Keratinocyte (primary cell): Measurements from ENCODE around the gene CDKAL1. TPM values are rescaled to one million over a fixed set of nuclear protein-coding genes. Genes with fewer than 3 reads are reported as not detected.

Source experiments
- DNase-seq: peaks from one replicate; pipeline ENCODE4 v3.0.0-alpha.2; 2011; ENCODE audit warnings: low read depth, missing footprints, low spot score
- FAIRE-seq: peaks from 2 replicates; lab custom pipeline; 2011; peaks lifted over from hg19 to GRCh38; lab: Jason Lieb, UNC
- H2AFZ ChIP-seq: 2 replicates; pipeline ENCODE4 v1.6.0; 2012; ENCODE audit warnings: low read length, control low read depth, inconsistent platforms; ENCODE audit not compliant: control insufficient read depth
- H3K27ac ChIP-seq: 2 replicates; pipeline ENCODE4 v1.5.1; 2011; ENCODE audit warnings: low read length; ENCODE audit not compliant: control insufficient read depth, insufficient read depth
- H3K27me3 ChIP-seq: 3 replicates; pipeline ENCODE4 v1.6.0; 2011; ENCODE audit warnings: low read length; ENCODE audit not compliant: control insufficient read depth, insufficient read depth; ENCODE audit errors: extremely low read depth
- H3K36me3 ChIP-seq, 2 experiments: 2 replicates in 1 of 2; 3 replicates in 1 of 2; pipeline ENCODE4 v1.5.1; 2011; ENCODE audit warnings: low read length in 2 of 2, mild to moderate bottlenecking in 1 of 2; ENCODE audit not compliant: control insufficient read depth in 2 of 2, insufficient read depth in 2 of 2; ENCODE audit errors: extremely low read depth in 1 of 2
- H3K4me1 ChIP-seq: 3 replicates; pipeline ENCODE4 v1.5.1; 2011; ENCODE audit warnings: low read length; ENCODE audit not compliant: control insufficient read depth, insufficient read depth; ENCODE audit errors: extremely low read depth
- H3K4me2 ChIP-seq: 3 replicates; pipeline ENCODE4 v1.6.0; 2011; ENCODE audit warnings: low read depth, low read length; ENCODE audit not compliant: control insufficient read depth, insufficient read depth; ENCODE audit errors: extremely low read depth
- H3K4me3 ChIP-seq, 3 experiments: fragments of 200-600 bp in 1 of 3; sonication (generic) in 1 of 3; 2 replicates in 2 of 3; 3 replicates in 1 of 3; pipeline ENCODE4 v1.5.1; 2011 to 2016; ENCODE audit warnings: low read length in 3 of 3, mild to moderate bottlenecking in 3 of 3, control low read depth in 2 of 3, inconsistent platforms in 1 of 3, low read depth in 1 of 3, mixed read lengths in 1 of 3, mixed run types in 1 of 3, moderate library complexity in 1 of 3; ENCODE audit not compliant: control insufficient read depth in 2 of 3, insufficient read depth in 2 of 3; ENCODE audit errors: extremely low read depth in 1 of 3
- H3K79me2 ChIP-seq: 2 replicates; pipeline ENCODE4 v1.6.0; 2012; ENCODE audit warnings: low read length; ENCODE audit not compliant: control insufficient read depth, insufficient read depth
- H3K9ac ChIP-seq: 3 replicates; pipeline ENCODE4 v1.6.0; 2011; ENCODE audit warnings: low read length; ENCODE audit not compliant: control insufficient read depth, insufficient read depth; ENCODE audit errors: extremely low read depth
- H3K9me1 ChIP-seq: 3 replicates; pipeline ENCODE4 v1.6.0; 2011; ENCODE audit warnings: low read length; ENCODE audit not compliant: control insufficient read depth, insufficient read depth; ENCODE audit errors: extremely low read depth
- H3K9me3 ChIP-seq: 2 replicates; pipeline ENCODE4 v1.5.1; 2012; ENCODE audit warnings: low read depth, low read length; ENCODE audit not compliant: control insufficient read depth
- H4K20me1 ChIP-seq: 3 replicates; pipeline ENCODE4 v1.6.0; 2011; ENCODE audit warnings: low read length; ENCODE audit not compliant: control insufficient read depth, insufficient read depth; ENCODE audit errors: extremely low read depth
- CTCF ChIP-seq, 3 experiments: IDR thresholded peaks in 1 of 3; conservative IDR thresholded peaks in 1 of 3; optimal IDR thresholded peaks in 1 of 3; 2 replicates in 2 of 3; 3 replicates in 1 of 3; pipeline versions ENCODE3 to v1.5.1; 2011; ENCODE audit warnings: low read length in 3 of 3, mild to moderate bottlenecking in 3 of 3, moderate library complexity in 2 of 3, control low read depth in 1 of 3, inconsistent platforms in 1 of 3; ENCODE audit not compliant: insufficient read depth in 2 of 3; ENCODE audit errors: extremely low read depth in 1 of 3
- EZH2 ChIP-seq: IDR thresholded peaks from one replicate; pipeline ENCODE4 v1.6.1; 2012; ENCODE audit warnings: inconsistent platforms, mild to moderate bottlenecking, low read length, moderate library complexity
- dilution Hi-C: fragments of 300-500 bp; cut with MboI; formaldehyde crosslinking; loops from one replicate; pipeline ENCODE4 v1.7.0; 2020; ENCODE audit warnings: low sequenced_read_pairs; ENCODE audit not compliant: extremely low pct_ligation_motif_present
- polyA plus RNA-seq, 5 experiments: library from polyadenylated mRNA; depleted of rRNA in 3 of 5; stranded (reverse) in 3 of 5; stranded (forward) in 1 of 5; unstranded in 1 of 5; fragments of >200 nt; gene quantifications; 1 replicate in 1 of 5; 2 replicates in 3 of 5; 3 replicates in 1 of 5; pipeline versions ENCODE4 v1.2.1 to v1.2.3, GENCODE V29; 2011 to 2012; ENCODE audit warnings: missing spikeins in 2 of 5, low read depth in 1 of 5, low replicate concordance in 1 of 5

The CDKAL1 gene
- polyA plus RNA-seq, 1 donor (not counting 4 experiments of a cell fraction or from before 2014, with no cell fraction given), result 5.6 TPM

- FAIRE-seq, result no peak
- Histone ChIP-seq H2AFZ (no peak overlapping the region), H3K4me1 (no peaks in the 10 kb centered on the region), H3K4me3 (no peak overlapping the region), H3K4me2 (no peak overlapping the region), H3K27ac (no peak overlapping the region), H3K79me2 (no peaks in the 10 kb centered on the region), H3K36me3 (no peaks in the 10 kb centered on the region), H3K27me3 (no peaks in the 10 kb centered on the region), H4K20me1 (no peaks in the 10 kb centered on the region), H3K9ac (no peak overlapping the region), H3K9me3 (no peaks in the 10 kb centered on the region), H3K9me1 (no peaks in the 10 kb centered on the region)
- dilution Hi-C loops, result no loop called here
- DNase-seq, result no peak
- TF ChIP-seq CTCF (optimal IDR thresholded peaks at IDR 0.05 in 1 of 3, IDR thresholded peaks at IDR 0.05 in 1 of 3, conservative IDR thresholded peaks at IDR 0.05 in 1 of 3; ENCODE audit: extremely low read depth in 1 of 3, insufficient read depth in 2 of 3, low read length in 3 of 3), result no peak
- no peak for TF ChIP-seq EZH2
Observed at GRCh38 chr6:21163838-21164180, 629.6 kb downstream of the CDKAL1 start.

DNA sequence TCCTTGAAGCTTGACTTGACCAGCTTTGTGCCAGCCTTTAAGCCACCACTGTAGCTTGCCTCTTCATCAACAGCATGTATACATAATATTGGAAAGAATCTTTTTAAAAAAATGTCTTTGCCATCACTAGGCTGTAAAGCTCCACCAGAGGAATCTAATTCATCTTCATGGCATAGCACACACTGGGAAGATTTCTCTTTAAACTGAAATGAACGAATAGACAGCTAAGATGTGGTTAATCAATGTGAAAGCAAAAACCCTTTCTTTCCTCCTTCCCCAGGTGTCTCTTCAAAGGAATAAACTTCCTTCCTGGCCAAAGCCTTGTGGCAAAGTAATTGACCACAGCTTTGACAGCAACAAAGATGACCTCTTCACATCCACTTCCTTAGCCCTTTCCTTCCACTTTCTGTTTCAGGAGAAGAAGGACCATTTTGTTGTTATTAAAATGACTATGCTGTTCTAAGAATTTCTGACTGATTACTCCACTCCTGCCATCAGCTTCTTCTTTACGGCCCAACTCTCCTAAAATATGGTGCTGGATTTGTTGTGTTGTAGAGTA, 630.6 kb downstream of the CDKAL1 start:
- dilution Hi-C loops, result no loop called here
- TF ChIP-seq EZH2 (no peak), CTCF (optimal IDR thresholded peaks at IDR 0.05 in 1 of 3, IDR thresholded peaks at IDR 0.05 in 1 of 3, conservative IDR thresholded peaks at IDR 0.05 in 1 of 3; ENCODE audit: extremely low read depth in 1 of 3, insufficient read depth in 2 of 3, low read length in 3 of 3) (no peak)
- Histone ChIP-seq H3K27ac (no peak overlapping the region), H3K4me1 (no peaks in the 10 kb centered on the region), H3K36me3 (no peaks in the 10 kb centered on the region), H2AFZ (no peak overlapping the region), H3K9me3 (no peaks in the 10 kb centered on the region), H3K9me1 (no peaks in the 10 kb centered on the region), H3K4me2 (no peak overlapping the region), H3K4me3 (no peak overlapping the region), H3K79me2 (no peaks in the 10 kb centered on the region), H3K9ac (no peak overlapping the region), H3K27me3 (no peaks in the 10 kb centered on the region), H4K20me1 (no peaks in the 10 kb centered on the region)
- DNase-seq, result no peak
- FAIRE-seq, result no peak
